Vagina (tissue), 2 donors: ENCODE measurements around the gene RALGAPA2.

Source experiments
- CTCF ChIP-seq, 3 experiments: fragments of 450-650 bp in 2 of 3; fragments of 200-600 bp in 1 of 3; sonication (generic) in 1 of 3; IDR thresholded peaks; one replicate each; pipeline ENCODE4 v1.5.1; 2017 to 2019; ENCODE audit warnings: antibody characterized with exemption in 3 of 3, mild to moderate bottlenecking in 2 of 3, moderate library complexity in 2 of 3
- POLR2A ChIP-seq, 2 donors: fragments of 450-650 bp; IDR thresholded peaks; one replicate each; pipeline ENCODE4 v1.6.1; 2017; ENCODE audit warnings: antibody characterized with exemption in 2 of 2, mild to moderate bottlenecking in 2 of 2, moderate library complexity in 2 of 2
- POLR2AphosphoS5 ChIP-seq, 2 donors: sonication (generic); formaldehyde crosslinking; IDR thresholded peaks; one replicate each; pipeline ENCODE4 v1.9.0; 2017; ENCODE audit warnings: antibody characterized with exemption in 2 of 2, mild to moderate bottlenecking in 2 of 2, low read depth in 1 of 2; ENCODE audit not compliant: insufficient read depth in 1 of 2

- no peak for TF ChIP-seq CTCF (IDR thresholded peaks at IDR 0.05)
- no peak for TF ChIP-seq POLR2A (IDR thresholded peaks at IDR 0.05)
- no peak for TF ChIP-seq POLR2AphosphoS5 (IDR thresholded peaks at IDR 0.05; ENCODE audit: insufficient read depth in 1 of 2, low read depth in 1 of 2)
Measured at GRCh38 chr20:20711413-20711812, 1.0 kb downstream of the RALGAPA2 start.
